Fibroblast of villous mesenchyme (primary cell): ENCODE measurements around the gene CD3D. TPM values are rescaled to one million over a fixed set of nuclear protein-coding genes. Genes with fewer than 3 reads are reported as not detected.

Experiments used
- DNase-seq: peaks from one replicate; pipeline ENCODE4 v3.0.0-alpha.2; 2010; ENCODE audit warnings: low read depth
- H3K4me3 ChIP-seq: 2 replicates; pipeline ENCODE4 v1.5.1; 2011; ENCODE audit warnings: low read depth, mild to moderate bottlenecking, low read length
- total RNA-seq: library from RNA; depleted of rRNA; stranded (reverse); fragments of >200 nt; gene quantifications from 2 replicates; pipeline ENCODE4 v1.2.3, GENCODE V29; 2012
- TF ChIP-seq, protein P1 (sequence below): IDR thresholded peaks from 2 replicates; pipeline ENCODE4 v1.5.1; 2012; ENCODE audit warnings: low read depth, mild to moderate bottlenecking, low read length; ENCODE audit not compliant: insufficient read depth

The CD3D gene
- total RNA-seq, 1 donor: not detected

DNA sequence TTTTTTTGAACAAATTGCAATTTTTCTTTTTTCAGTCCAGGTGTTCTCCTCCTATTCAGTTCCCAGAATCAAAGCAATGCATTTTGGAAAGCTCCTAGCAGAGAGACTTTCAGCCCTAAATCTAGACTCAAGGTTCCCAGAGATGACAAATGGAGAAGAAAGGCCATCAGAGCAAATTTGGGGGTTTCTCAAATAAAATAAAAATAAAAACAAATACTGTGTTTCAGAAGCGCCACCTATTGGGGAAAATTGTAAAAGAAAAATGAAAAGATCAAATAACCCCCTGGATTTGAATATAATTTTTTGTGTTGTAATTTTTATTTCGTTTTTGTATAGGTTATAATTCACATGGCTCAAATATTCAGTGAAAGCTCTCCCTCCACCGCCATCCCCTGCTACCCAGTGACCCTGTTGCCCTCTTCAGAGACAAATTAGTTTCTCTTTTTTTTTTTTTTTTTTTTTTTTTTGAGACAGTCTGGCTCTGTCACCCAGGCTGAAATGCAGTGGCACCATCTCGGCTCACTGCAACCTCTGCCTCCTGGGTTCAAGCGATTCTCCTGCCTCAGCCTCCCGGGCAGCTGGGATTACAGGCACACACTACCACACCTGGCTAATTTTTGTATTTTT is 10.7 kb upstream of the CD3D start:
- H3K4me3 ChIP-seq: no peak overlapping the region
- DNase-seq: peak; percentile 30
- TF ChIP-seq, protein P1, sequence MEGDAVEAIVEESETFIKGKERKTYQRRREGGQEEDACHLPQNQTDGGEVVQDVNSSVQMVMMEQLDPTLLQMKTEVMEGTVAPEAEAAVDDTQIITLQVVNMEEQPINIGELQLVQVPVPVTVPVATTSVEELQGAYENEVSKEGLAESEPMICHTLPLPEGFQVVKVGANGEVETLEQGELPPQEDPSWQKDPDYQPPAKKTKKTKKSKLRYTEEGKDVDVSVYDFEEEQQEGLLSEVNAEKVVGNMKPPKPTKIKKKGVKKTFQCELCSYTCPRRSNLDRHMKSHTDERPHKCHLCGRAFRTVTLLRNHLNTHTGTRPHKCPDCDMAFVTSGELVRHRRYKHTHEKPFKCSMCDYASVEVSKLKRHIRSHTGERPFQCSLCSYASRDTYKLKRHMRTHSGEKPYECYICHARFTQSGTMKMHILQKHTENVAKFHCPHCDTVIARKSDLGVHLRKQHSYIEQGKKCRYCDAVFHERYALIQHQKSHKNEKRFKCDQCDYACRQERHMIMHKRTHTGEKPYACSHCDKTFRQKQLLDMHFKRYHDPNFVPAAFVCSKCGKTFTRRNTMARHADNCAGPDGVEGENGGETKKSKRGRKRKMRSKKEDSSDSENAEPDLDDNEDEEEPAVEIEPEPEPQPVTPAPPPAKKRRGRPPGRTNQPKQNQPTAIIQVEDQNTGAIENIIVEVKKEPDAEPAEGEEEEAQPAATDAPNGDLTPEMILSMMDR: peak; percentile 45

DNA sequence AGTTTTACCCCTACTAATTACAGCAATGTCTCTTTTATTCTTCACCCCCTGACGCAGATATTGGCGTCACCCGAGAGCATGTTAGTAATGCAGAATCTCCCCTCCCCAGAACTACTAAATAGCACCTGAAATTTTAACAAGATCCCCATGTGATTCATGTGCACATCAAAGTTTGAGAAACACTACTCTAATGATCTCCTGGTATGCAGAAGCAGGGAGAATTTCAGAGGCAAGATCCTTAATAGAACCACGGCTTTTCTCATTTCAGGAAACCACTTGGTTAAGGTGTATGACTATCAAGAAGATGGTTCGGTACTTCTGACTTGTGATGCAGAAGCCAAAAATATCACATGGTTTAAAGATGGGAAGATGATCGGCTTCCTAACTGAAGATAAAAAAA is 7.0 kb upstream of the CD3D start:
- TF ChIP-seq, protein P1: no peak
- H3K4me3 ChIP-seq: no peak overlapping the region
- no peak for DNase-seq

- DNase-seq: no peak
- TF ChIP-seq, protein P1: no peak
- H3K4me3 ChIP-seq: no peak within 1 kb of the TSS
Observed at GRCh38 chr11:118343981-118344515, 1.5 kb upstream of the CD3D start, which contains the start of gene CD3G. Gene CD3G, plus strand, starts transcription at chr11:118344344. Its CDS starts 80 bp downstream, at chr11:118344424.

DNA sequence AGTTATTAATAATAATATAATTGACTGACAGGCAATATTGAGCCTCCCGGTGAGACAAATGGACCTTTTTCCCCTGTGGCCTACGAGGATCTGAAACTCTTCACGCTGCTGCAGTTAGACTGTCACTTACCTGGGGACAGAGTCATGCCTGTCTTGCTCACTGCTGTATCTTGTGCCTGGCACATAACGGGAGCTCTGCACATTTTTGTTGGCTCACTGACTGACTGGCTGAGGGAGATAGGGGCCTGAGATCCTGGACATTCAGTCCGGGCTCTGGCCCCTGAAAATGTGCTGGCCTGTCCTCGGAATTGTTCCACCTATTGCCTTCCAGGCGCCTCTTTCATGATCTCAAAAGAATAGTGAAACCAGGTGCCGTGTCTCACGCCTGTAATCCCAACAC is 743 bp upstream of the CD3D start:
- H3K4me3 ChIP-seq: no peak overlapping the region
- no peak for DNase-seq
- TF ChIP-seq, protein P1: no peak

DNA sequence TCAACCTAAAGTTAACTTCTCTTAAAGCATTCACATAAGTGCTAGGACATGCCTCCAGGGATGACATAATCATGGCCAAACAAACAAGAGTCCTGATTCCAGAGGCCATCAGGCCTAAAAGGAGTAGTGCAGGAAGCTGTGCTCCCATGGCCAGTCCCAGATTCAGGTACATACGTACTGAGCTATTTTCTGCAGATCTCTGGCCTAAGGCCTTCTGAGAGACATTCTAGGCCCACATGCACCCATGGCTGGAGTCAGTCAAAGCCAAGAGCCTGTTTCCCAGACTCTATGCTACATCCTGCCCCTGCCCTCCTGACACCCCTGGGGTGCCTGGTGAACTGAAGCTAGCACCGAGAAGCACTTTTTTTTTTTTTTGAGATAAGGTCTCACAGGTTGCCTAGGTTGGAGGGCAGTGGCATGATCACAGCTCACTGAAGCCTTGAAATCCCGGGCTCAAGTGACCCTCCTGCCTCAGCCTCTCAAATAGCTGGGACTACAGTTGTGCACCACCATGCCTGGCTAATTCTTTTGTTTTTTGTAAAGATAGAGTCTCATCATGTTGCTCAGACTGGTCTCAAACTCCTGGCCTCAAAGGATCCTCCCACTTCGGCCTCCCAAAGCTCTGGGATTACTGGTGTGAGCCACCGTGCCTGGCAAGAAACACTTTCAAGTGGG is 553 bp downstream of the CD3D start:
- DNase-seq: no peak
- H3K4me3 ChIP-seq: no peak overlapping the region
- TF ChIP-seq, protein P1: no peak

- TF ChIP-seq, protein P1: no peak
- no peak for DNase-seq
- H3K4me3 ChIP-seq: no peak overlapping the region
Observed at GRCh38 chr11:118341261-118341660, 1.2 kb downstream of the CD3D start.
